IMR-90 (cell line): ENCODE data around the gene AGPAT3. TPM values are rescaled to one million over a fixed set of nuclear protein-coding genes. Genes with fewer than 3 reads are reported as not detected.

Experiments used
- ATAC-seq: fragments of 200-7000 bp; cut with Tn5 transposase; 2 replicates; pipeline ENCODE4 v1.9.1; 2020; ENCODE audit warnings: low read depth, mild to moderate bottlenecking, moderate library complexity
- BruUV-seq: library from RNA; stranded (reverse); fragments of 400-500 nt; replicated peaks from 2 replicates; lab custom pipeline; 2021; lab: Mats Ljungman, UMichigan
- CTCF ChIA-PET: fragments of 300-600 bp; formaldehyde crosslinking; extraction: SDS; loops from one replicate; lab custom pipeline; 2021; ENCODE audit warnings: antibody characterized with exemption; lab: Yijun Ruan, JAX
- POLR2A ChIA-PET: fragments of 300-600 bp; sonication (Branson Sonifier 250); formaldehyde crosslinking; loops from one replicate; lab custom pipeline; 2022; ENCODE audit warnings: antibody characterized with exemption; ENCODE audit not compliant: unreplicated experiment; lab: Charles Lee
- DNase-seq: peaks from one replicate; pipeline ENCODE4 v3.0.0; 2013
- H2AFZ ChIP-seq: replicated peaks from 2 replicates; pipeline ENCODE3; 2013; ENCODE audit warnings: low read length, mild to moderate bottlenecking; ENCODE audit not compliant: poor library complexity
- H2AK5ac ChIP-seq: 2 replicates; pipeline ENCODE4 v1.6.1; 2013; ENCODE audit warnings: low read depth, low read length, inconsistent platforms
- H2AK9ac ChIP-seq: replicated peaks from 2 replicates; pipeline ENCODE3; 2013; ENCODE audit warnings: mild to moderate bottlenecking, low read depth, low read length, moderate library complexity; ENCODE audit not compliant: poor library complexity
- H2BK120ac ChIP-seq: 2 replicates; pipeline ENCODE4 v1.6.1; 2013; ENCODE audit warnings: low read depth, low read length, inconsistent platforms
- H2BK15ac ChIP-seq: 3 replicates; pipeline ENCODE4 v1.6.1; 2013; ENCODE audit warnings: low read depth, low read length, inconsistent platforms
- H2BK20ac ChIP-seq: 2 replicates; pipeline ENCODE4 v1.6.1; 2013; ENCODE audit warnings: low read depth, mild to moderate bottlenecking, inconsistent platforms, low read length, moderate library complexity
- H2BK5ac ChIP-seq: 2 replicates; pipeline ENCODE4 v1.6.1; 2013; ENCODE audit warnings: mild to moderate bottlenecking, low read depth, low read length, inconsistent platforms; ENCODE audit not compliant: poor library complexity, severe bottlenecking
- H3K14ac ChIP-seq: replicated peaks from 2 replicates; pipeline ENCODE4 v1.6.1; 2013; ENCODE audit warnings: low read depth, low read length, inconsistent platforms
- H3K18ac ChIP-seq: 2 replicates; pipeline ENCODE4 v1.6.1; 2013; ENCODE audit warnings: low read depth, low read length, control low read depth
- H3K23ac ChIP-seq: 2 replicates; pipeline ENCODE4 v1.6.1; 2013; ENCODE audit warnings: low read depth, low read length, inconsistent platforms
- H3K27ac ChIP-seq: 2 replicates; pipeline ENCODE4 v1.5.1; 2013; ENCODE audit warnings: mild to moderate bottlenecking, control low read depth, low read length; ENCODE audit not compliant: insufficient read depth
- H3K27me3 ChIP-seq: 2 replicates; pipeline ENCODE4 v1.6.1; 2013; ENCODE audit warnings: low read length; ENCODE audit not compliant: control insufficient read depth, insufficient read depth
- H3K36me3 ChIP-seq: 2 replicates; pipeline ENCODE4 v1.6.1; 2013; ENCODE audit warnings: low read length, mixed read lengths; ENCODE audit not compliant: control insufficient read depth, insufficient read depth
- H3K4ac ChIP-seq: 2 replicates; pipeline ENCODE4 v1.6.1; 2013; ENCODE audit warnings: low read depth, low read length, inconsistent platforms
- H3K4me1 ChIP-seq: 2 replicates; pipeline ENCODE4 v1.6.1; 2013; ENCODE audit warnings: low read length, mixed read lengths; ENCODE audit not compliant: control insufficient read depth, insufficient read depth
- H3K4me2 ChIP-seq: 2 replicates; pipeline ENCODE4 v1.6.1; 2013; ENCODE audit warnings: low read depth, mild to moderate bottlenecking, control low read depth, low read length, moderate library complexity
- H3K4me3 ChIP-seq: 2 replicates; pipeline ENCODE4 v1.5.1; 2013; ENCODE audit warnings: low read depth, mild to moderate bottlenecking, control low read depth, low read length, moderate library complexity; ENCODE audit not compliant: insufficient read depth
- H3K56ac ChIP-seq: 2 replicates; pipeline ENCODE4 v1.6.1; 2013; ENCODE audit warnings: low read length, inconsistent platforms; ENCODE audit not compliant: insufficient read depth; ENCODE audit errors: extremely low read depth
- H3K79me1 ChIP-seq, 2 experiments: 2 replicates each; pipeline ENCODE4 v1.6.1; 2013; ENCODE audit warnings: low read length in 2 of 2, inconsistent platforms in 1 of 2, low read depth in 1 of 2
- H3K9ac ChIP-seq: 2 replicates; pipeline ENCODE4 v1.6.1; 2013; ENCODE audit warnings: low read depth, low read length, control low read depth
- H3K9me1 ChIP-seq: 2 replicates; pipeline ENCODE4 v1.6.1; 2013; ENCODE audit warnings: low read length, inconsistent platforms; ENCODE audit not compliant: insufficient read depth
- H3K9me3 ChIP-seq: 2 replicates; pipeline ENCODE4 v1.6.1; 2013; ENCODE audit warnings: low read length; ENCODE audit not compliant: control insufficient read depth, insufficient read depth
- H4K20me1 ChIP-seq: 2 replicates; pipeline ENCODE4 v1.6.1; 2013; ENCODE audit warnings: low read length, inconsistent platforms; ENCODE audit not compliant: insufficient read depth
- H4K5ac ChIP-seq: 2 replicates; pipeline ENCODE4 v1.6.1; 2013; ENCODE audit warnings: mild to moderate bottlenecking, low read depth, low read length, control low read depth
- H4K8ac ChIP-seq, 2 experiments: 2 replicates each; pipeline ENCODE4 v1.6.1; 2013; ENCODE audit warnings: low read depth in 2 of 2, low read length in 2 of 2, control low read depth in 1 of 2, inconsistent platforms in 1 of 2
- H4K91ac ChIP-seq: 2 replicates; pipeline ENCODE4 v1.6.1; 2013; ENCODE audit warnings: low read depth, low read length, inconsistent platforms; ENCODE audit not compliant: insufficient read depth
- BHLHE40 ChIP-seq: fragments of 150-350 bp; IDR thresholded peaks from 2 replicates; pipeline ENCODE4 v1.6.1; 2016; ENCODE audit warnings: mild to moderate bottlenecking, low read depth, low read length
- CEBPB ChIP-seq: IDR thresholded peaks from 2 replicates; pipeline ENCODE4 v1.6.1; 2012; ENCODE audit warnings: low read depth, low read length, improper control_type of control experiment
- WGBS, 2 experiments: methylation state at CpG; one replicate each; pipeline versions ENCODE4 v1.1.5 to v1.1.7; 2013; ENCODE audit warnings: missing lambda C conversion rate in 2 of 2; ENCODE audit not compliant: insufficient read length in 1 of 2; ENCODE audit errors: extremely low coverage in 2 of 2; 5-methylcytosine and 5-hydroxymethylcytosine counted together
- dilution Hi-C: fragments of 300-500 bp; cut with HindIII; formaldehyde crosslinking; loops from one replicate; pipeline ENCODE4 v1.14.3; 2018; ENCODE audit warnings: low sequenced_read_pairs; ENCODE audit not compliant: unreplicated experiment
- in situ Hi-C: fragments of 300-500 bp; cut with MboI; formaldehyde crosslinking; loops from 3 replicates; pipeline ENCODE4 v1.14.3; 2019; ENCODE audit warnings: low sequenced_read_pairs, inconsistent platforms, mixed read lengths
- intact Hi-C: fragments of 100-400 bp; cut with micrococcal nuclease; formaldehyde crosslinking; loops from 2 replicates; pipeline ENCODE4 v1.10.0; 2022
- polyA plus RNA-seq, 3 experiments: library from polyadenylated mRNA; depleted of rRNA; stranded (reverse); fragments of >200 nt; gene quantifications; 2 replicates each; pipeline ENCODE4 v1.2.3, GENCODE V29; 2012; ENCODE audit warnings: low replicate concordance in 1 of 3
- total RNA-seq: library from RNA; depleted of rRNA; stranded (reverse); fragments of >200 nt; gene quantifications from 2 replicates; pipeline ENCODE4 v1.2.3, GENCODE V29; 2012

Gene AGPAT3
- total and polyA plus RNA-seq, 2 of the 4 experiments (the other 2 are of a cell fraction) = 27.1 to 38.7 TPM

DNA sequence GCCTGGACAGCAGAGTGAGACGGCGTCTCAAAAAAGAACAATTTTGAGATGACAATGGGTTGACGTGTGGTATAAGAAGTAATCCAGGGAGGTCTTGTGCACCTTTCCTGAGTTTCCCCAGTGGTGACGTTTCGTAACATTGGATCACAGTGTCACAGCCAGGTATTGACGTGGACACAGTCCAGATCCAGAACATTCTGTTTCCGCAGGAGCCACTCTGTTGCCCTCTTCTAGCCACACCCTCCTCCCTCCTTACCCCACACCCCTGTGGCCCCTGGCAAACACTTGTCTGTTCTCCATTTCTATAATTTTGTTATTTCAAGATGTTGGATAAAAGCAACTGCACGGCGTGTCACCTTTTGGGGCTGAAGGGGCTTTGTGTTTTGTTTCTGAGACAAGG lies 140.6 kb downstream of the AGPAT3 start:
- intact Hi-C loops (no loop called here), dilution Hi-C loops (no loop called here), in situ Hi-C loops (no loop called here)
- Histone ChIP-seq H2BK20ac (peak overlapping the region; percentile 85), H3K79me1 (peaks cover 0 to 1% of the 10 kb centered on the region in 2 experiments; a peak in 1 of 4 replicates), H4K5ac (peak overlapping the region; percentile 72), H2BK15ac (peak overlapping the region; percentile 96; the same call in 1 of the 3 replicates), H3K4me1 (peaks cover 7% of the 10 kb centered on the region), H4K8ac (peak overlapping the region; percentile 33 to 98; a peak in 3 of 4 replicates), H2AFZ (peak overlapping the region; percentile 89), H3K4ac (peak overlapping the region; percentile 94), H2AK5ac (peak overlapping the region; percentile 98), H3K9me1 (peaks cover 10% of the 10 kb centered on the region), H3K18ac (peak overlapping the region; percentile 3; the same call in 1 of the 2 replicates), H3K4me3 (no peak overlapping the region), H2BK120ac (peak overlapping the region; percentile 93), H3K9me3 (no peaks in the 10 kb centered on the region), H3K9ac (no peak overlapping the region; the same call in 1 of the 2 replicates), H2BK5ac (peak overlapping the region; percentile 87), H2AK9ac (peak overlapping the region; percentile 89), H3K4me2 (no peak overlapping the region), H3K27ac (peak overlapping the region; percentile 71), H3K36me3 (no peaks in the 10 kb centered on the region), H3K23ac (peak overlapping the region; percentile 28; the same call in 1 of the 2 replicates), H4K20me1 (no peaks in the 10 kb centered on the region), H3K27me3 (no peaks in the 10 kb centered on the region), H4K91ac (peak overlapping the region; percentile 89), H3K56ac (no peak overlapping the region), H3K14ac (peak overlapping the region; percentile 97)
- CTCF ChIA-PET = no interaction called here
- POLR2A ChIA-PET = no interaction called here
- TF ChIP-seq BHLHE40 = no peak
- no peak for TF ChIP-seq CEBPB
- whole genome bisulfite sequencing, 2 experiments = 94% methylated on average over 3 of the region's 9 CpGs; no CpG with 5 or more reads in 1 of the 2 experiments
- ATAC-seq = no peak
- no peak for DNase-seq
- BruUV-seq = no TSS peak
